Measurements from ENCODE around the gene HOXA3. TPM values are rescaled to one million over a fixed set of nuclear protein-coding genes. Genes with fewer than 3 reads are reported as not detected.

Gene HOXA3
- total RNA-seq, 1 experiment from 2014 or later: 4.5 TPM

- H3K4me2 ChIP-seq (ENCODE audit: low read length): no peak overlapping the region
- no peaks in the 10 kb centered on the region for H3K9me2 ChIP-seq (replicated peaks; ENCODE audit: low read length)
- no peaks in the 10 kb centered on the region for H4K20me1 ChIP-seq (ENCODE audit: low read length)
- no peak overlapping the region for H3K9ac ChIP-seq (ENCODE audit: low read length)
- BruUV-seq (replicated peaks): no TSS peak
- ChIA-PET CTCF (no interaction called here), POLR2A (ENCODE audit: unreplicated experiment) (no interaction called here)
- H3K27me3 ChIP-seq (ENCODE audit: low read length): no peaks in the 10 kb centered on the region
- H3F3A ChIP-seq (ENCODE audit: low read length, unreplicated experiment): no peaks in the 10 kb centered on the region
- H3K27ac ChIP-seq (ENCODE audit: low read length): no peak overlapping the region
- no peaks in the 10 kb centered on the region for H3K9me3 ChIP-seq (ENCODE audit: low read length)
- H3K79me2 ChIP-seq (ENCODE audit: low read length): peaks cover 11% of the 10 kb centered on the region
- H3K36me3 ChIP-seq (ENCODE audit: low read depth, low read length): no peaks in the 10 kb centered on the region
- H2AFZ ChIP-seq (ENCODE audit: low read length): no peak overlapping the region
- TF ChIP-seq EZH2 (IDR thresholded peaks at IDR 0.05; ENCODE audit: low read length, unreplicated experiment) (no peak), CTCF (conservative IDR thresholded peaks at IDR 0.05; ENCODE audit: low read depth, low read length) (no peak), EZH2phosphoT487 (IDR thresholded peaks at IDR 0.05; ENCODE audit: borderline replicate concordance, low read length) (no peak)
- peaks cover 24% of the 10 kb centered on the region for H3K4me1 ChIP-seq (ENCODE audit: insufficient read depth, low read length)
- no peak for DNase-seq
- H3K4me3 ChIP-seq (ENCODE audit: low read length): no peak overlapping the region
- intact Hi-C loops (cut with micrococcal nuclease): no loop called here
- no peak for ATAC-seq
These were observed 61.3 kb downstream of the HOXA3 start for GRCh38 chr7:27091105-27091504.

- POLR2A ChIA-PET (ENCODE audit: unreplicated experiment): no interaction called here
- no TSS peak for BruUV-seq (replicated peaks)
- no peak for ATAC-seq
These were observed 64.1 kb downstream of the HOXA3 start for GRCh38 chr7:27088002-27088922.

More at GRCh38 chr7:27088002-27088922, 64.1 kb downstream of the HOXA3 start:
- Histone ChIP-seq H3K27ac (ENCODE audit: low read length) (no peak overlapping the region), H3K9ac (ENCODE audit: low read length) (no peak overlapping the region), H4K20me1 (ENCODE audit: low read length) (no peaks in the 10 kb centered on the region), H2AFZ (ENCODE audit: low read length) (no peak overlapping the region), H3K4me2 (ENCODE audit: low read length) (no peak overlapping the region), H3K4me3 (ENCODE audit: low read length) (no peak overlapping the region), H3K4me1 (ENCODE audit: insufficient read depth, low read length) (peaks cover 6% of the 10 kb centered on the region), H3K9me3 (ENCODE audit: low read length) (no peaks in the 10 kb centered on the region), H3K27me3 (ENCODE audit: low read length) (no peaks in the 10 kb centered on the region), H3K79me2 (ENCODE audit: low read length) (no peaks in the 10 kb centered on the region), H3K36me3 (ENCODE audit: low read depth, low read length) (no peaks in the 10 kb centered on the region), H3K9me2 (replicated peaks; ENCODE audit: low read length) (no peaks in the 10 kb centered on the region), H3F3A (ENCODE audit: low read length, unreplicated experiment) (no peaks in the 10 kb centered on the region)
- intact Hi-C loops (cut with micrococcal nuclease): no loop called here
- TF ChIP-seq EZH2phosphoT487 (IDR thresholded peaks at IDR 0.05; ENCODE audit: borderline replicate concordance, low read length) (no peak), CTCF (conservative IDR thresholded peaks at IDR 0.05; ENCODE audit: low read depth, low read length) (no peak), EZH2 (IDR thresholded peaks at IDR 0.05; ENCODE audit: low read length, unreplicated experiment) (no peak)
- no peak for DNase-seq
- CTCF ChIA-PET: no interaction called here

All from PC-3 (cell line).